ENCODE measurements around the gene KIF13A. TPM values are rescaled to one million over a fixed set of nuclear protein-coding genes. Genes with fewer than 3 reads are reported as not detected.
"Not testable (repeated sequence)": the region's sequence is repeated elsewhere in the genome, so short reads cannot be mapped to it uniquely, and the experiment has no call there.

The KIF13A gene
- polyA plus RNA-seq, 1 donor = 43.1 TPM

DNA sequence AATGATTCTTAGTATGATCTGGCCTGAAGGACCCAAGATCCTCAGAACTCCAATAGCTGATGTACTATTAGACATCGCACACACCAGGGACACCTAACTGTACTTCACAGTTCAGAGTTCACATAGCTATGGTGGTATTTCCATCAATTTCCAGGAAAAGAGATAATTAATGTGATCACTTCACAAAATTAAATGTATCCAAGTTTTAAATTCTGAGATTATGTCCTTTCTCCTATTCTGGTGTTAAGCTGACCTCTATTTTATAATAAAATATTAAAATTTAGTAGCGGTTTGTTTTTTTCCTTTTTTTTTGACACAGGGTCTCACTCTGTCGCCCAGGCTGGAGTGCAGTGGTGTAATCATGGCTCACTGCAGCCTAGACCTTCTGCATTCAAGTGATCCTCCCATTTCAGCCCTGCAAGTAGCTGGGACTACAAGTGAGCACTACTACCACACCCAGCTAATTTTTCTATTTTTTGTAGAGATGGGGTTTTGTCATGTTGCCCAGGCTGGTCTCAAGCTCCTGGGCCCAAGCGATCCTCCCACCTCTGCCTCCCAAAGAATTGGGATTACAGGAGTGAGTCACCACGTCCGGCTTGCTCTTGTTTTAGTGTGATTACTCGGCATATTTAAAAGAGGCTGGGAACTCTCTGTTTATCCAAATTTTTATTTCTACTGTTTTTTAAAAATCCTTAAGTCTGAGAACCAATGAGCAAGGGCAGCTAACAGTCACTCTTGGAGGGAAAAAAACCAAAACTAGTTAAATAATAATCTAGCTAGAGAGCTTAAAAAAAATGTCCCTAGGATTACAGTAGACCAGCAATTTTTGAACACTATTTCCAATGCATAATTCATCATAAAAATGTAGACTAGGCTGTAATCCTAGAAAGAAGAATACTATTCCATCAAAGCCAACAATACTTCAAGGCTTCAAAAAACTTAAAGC is 16.0 kb downstream of the KIF13A start:
- DNase-seq = no peak

DNA sequence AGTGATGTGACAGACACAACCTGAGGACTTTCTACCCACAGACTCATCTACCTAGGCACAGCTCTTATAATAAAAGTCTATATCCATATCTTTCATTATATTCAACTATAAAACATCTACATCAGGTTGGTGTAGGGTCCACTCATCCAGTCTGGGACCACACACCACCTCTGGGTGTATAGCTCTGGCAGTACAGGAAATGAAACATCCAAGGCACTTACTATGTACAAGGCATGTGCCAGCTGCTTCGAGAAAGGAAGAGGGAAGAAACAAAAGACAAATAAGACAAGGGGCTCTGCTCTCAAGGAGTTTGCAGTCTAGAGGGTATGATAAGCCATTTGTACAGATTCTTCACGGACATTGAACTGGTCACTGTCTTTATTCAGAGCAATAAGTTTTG is 18.6 kb downstream of the KIF13A start:
- DNase-seq = no peak

DNA sequence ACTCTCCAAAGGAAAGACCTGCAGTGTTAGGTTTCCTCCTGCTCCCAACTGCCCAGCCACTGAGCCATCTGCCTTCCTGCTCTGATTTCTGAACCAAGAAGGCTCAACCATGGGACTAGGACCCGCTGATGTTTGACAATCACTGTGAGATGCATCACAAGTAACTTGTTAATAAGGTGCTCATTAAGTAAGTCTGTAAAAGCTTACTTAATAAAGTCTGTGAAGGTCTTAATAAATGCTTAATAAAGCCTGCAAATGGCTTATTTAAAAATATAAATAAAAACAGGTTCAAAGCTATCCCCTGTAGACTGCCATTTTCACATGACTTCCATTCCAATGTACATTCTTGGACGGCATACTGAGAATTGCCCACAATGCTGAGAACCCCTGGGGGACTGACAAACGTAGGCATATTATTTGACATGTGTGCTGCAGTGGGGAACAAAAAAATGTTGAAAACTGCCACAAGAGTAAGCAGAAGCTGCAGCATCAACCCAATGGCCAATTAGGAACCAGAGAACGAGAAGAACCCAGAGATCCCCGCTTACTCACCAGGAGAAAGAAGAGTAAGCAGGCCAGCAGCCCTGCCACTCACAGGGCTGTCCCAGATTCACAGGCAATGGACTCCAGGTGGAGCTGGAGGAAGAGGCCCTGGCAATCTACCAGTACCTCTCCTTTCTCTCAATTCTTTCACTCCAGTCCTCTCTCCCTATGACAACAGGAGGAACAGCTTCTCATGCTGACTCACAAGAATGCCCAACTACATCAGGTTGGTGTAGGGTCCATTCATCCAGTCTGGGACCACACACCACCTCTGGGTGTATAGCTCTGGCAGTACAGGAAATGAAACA is 19.5 kb downstream of the KIF13A start:
- DNase-seq = no peak

DNA sequence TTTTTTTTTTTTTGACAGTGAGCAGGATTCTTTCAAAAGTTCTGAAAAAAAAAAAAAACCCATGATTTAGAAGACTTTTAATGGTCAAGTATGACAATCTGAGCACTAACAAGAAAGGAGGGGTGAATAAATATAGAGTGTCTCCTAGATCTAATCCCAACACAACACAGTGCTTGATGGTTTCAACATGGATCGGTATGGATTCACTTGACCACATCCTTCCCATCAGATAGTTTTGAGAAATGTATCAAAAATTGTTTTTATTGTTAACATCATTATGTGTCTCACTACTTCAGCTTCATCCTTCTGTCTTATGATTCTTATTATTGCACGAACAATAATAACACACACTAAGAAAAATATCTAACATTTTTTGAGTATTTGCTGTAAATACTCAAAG is 21.0 kb downstream of the KIF13A start:
- no peak for DNase-seq

DNA sequence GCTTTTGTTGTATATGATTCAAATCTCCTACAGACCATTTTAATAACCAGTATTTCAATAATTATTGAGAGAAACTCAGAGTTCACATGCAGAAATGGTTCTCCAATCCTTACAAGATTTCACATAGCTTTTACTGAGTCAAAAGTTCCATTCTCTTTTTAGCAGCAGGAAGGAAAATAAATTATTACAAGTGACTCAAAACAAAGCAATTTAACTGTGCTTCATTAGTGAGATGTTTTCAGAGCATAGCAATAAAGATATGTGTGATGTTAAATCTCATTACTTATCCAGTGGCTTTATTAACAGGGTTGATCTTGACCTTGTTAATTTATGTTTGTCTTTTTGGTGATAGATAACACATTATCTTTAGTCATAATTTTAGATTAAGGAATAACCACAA is 22.0 kb downstream of the KIF13A start:
- DNase-seq = no peak

DNA sequence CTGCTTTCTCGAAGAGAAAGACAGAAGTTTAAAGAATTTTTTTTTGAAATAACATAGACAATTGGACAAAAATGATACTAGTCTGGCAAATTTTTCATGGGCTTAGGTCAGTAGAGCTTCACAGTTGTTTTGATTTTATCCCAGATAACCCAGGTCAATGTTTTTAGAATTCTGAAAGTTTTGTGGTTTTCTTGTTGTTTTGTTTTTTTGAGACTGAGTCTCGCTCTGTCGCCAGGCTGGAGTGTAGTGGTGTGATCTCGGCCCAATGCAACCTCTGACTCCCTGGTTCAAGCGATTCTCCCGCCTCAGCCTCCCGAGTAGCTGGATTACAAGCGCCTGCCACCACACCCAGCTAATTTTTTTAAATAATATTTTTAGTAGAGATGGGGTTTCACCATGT is 22.8 kb downstream of the KIF13A start:
- no peak for DNase-seq

DNA sequence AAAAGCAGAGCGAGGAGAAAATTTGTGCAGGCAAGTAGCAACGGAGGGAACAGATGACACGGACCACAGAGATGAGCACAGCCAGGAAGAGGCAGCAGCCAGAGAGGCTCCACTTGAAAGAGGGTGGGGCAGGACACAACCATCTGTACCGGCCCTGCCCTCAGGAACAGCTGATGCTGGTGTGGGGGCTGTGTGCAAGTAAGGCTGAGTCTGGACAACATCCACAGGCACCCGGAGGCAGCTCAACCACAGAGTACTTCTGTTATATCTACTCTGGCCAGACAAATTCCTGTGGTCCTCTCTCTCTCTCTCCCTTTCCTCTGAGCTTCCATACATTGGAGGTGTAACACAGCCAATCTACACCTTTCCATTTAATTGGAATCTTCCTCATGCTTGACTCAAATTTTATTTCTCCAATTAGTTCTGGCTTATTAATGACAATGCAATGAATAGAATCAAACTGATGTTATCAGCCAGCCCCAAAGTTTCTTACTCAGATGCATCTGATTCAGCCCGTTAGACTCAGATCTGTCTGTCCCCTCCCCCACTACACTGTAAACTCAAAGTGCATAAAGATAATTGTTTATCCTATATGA is 24.9 kb downstream of the KIF13A start:
- DNase-seq = no peak

DNA sequence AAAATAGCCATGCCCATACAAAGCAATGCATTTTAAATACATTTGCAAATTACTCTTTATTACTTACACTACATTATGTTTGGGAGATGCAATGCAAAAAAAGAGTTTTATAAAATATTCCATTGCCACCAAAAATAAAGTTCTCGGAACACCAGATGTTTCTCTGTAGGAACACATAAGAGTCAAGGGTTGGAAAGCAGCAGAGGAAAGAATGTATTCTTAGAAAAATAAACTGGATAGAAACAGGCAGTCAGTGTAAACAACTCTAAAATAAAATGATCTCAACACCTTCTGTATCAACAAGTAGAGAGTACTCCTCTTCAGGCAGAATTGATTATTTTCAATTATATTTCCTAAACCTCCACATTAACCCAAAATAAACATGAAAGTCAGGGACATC is 28.1 kb downstream of the KIF13A start:
- DNase-seq = no peak

DNA sequence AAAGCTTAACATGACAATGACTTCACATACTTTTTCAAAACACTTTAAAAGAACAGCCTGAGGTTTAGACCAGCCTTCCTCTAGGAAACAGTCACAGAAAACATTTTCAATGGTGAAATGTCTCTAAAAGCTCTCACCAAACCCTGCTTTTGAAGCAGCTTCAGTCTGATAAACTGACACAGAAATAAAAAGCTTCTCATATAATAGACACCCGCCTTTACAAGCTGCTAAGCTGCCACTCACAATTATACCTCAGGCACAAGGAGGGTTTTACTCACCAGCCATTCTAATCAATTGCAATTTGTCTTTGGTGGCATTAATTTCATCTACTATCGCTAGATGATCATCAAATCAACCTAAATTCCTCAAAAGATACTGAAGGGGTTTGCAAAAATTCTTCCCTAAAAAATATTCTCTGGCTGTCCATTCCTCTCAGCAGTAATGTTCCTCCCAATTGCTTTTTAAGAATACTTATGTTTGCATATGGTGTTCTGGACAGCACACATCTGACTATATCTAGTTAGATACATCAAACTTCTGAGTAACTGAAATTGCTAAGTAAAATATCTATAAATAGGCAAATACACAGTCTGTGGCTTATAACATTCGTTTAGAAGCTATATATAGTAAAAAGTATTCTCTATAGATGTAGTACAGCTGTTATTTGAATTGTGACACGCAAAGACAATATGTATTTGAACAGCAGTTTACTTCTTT is 29.4 kb downstream of the KIF13A start:
- DNase-seq = no peak

DNA sequence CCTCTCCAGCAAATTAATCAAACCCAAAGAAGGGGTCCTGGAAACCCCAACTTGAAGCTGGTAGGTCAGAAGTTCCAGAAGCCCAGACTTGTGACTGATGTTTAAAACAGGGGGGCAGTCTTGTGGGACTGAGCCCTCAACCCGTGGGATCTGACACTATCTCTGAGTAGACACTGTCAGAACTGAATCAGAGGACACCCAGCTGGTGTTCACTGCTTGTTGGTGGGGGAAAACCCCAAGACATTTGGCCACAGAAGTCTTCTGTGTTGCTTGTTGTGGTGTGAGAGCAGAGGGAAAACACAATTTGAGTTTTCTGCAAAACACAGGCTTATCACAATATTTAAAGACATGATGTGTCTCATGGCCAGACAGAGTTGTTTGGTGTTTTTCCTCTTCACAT is 29.9 kb downstream of the KIF13A start:
- no peak for DNase-seq

DNA sequence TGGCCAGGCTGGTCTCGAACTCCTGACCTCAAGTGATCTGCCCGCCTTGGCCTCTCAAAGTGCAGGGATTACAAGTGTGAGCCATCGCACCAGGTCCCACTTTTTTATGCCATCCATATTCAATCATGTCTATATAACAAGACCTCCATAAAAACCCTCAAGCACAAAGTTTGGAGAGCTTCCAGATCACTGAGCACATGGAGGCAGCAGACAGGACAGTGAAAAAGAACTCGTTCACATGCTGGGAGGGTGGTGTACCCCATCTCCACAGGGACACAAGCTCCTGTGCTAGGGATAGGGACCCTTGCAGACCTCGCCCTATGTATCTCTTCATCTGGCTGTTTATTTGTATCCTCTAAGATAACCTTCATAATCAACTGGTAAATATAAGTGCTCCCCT is 30.3 kb downstream of the KIF13A start:
- no peak for DNase-seq

DNA sequence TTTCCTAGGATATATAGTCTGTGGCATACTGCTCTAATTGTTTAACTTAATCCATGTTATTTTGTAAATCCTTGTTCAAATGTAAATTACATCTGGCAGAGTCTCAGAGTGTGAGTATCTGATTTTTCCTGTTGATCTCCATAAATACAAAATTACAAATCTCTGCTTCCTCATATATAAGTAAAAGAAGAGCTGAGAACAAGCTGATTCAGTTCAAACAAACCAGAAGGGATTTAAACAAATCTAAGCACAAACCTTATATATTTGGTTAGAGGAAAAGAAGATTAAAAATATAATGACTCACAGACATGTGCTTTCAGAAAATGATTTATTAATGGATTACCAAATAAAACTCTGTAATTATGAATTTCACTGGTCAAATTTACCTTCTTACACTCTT is 37.3 kb downstream of the KIF13A start:
- DNase-seq = no peak

DNA sequence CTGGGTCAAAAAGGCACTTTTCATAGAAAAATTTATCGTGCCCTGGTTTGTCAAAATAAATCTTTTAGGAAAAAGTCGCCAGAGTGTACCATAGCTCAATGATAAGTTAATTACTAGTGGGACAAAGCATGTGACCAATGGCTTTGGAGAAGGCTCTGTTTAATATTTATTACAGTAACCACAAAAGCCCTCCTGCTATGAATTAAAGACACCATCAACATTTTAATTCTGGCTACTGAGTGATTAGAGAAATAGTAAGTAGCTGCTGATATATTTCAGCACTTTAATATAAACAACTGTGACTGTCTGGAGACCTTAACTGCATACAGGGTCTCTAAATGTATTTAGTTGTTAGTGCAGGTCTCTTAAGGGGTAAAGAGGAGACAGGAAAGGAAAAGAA is 38.3 kb downstream of the KIF13A start:
- no peak for DNase-seq

DNA sequence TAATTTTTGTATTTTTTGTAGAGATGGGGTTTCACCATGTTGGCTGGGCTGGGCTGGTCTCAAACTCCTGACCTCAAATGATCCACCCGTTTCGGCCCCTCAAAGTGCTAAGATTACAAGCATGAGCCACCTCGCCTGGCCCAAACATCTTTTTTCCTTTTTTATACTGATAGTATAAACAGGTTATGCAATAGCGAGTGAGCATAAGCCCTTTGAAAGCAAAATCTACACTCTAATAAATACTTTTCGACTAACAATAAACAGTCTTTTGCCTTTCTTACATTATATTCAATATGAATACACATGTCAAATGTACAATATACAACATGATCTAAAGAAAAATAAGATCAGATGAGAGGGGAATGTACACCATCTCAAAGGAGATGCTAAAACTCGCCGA is 38.7 kb downstream of the KIF13A start:
- no peak for DNase-seq

DNA sequence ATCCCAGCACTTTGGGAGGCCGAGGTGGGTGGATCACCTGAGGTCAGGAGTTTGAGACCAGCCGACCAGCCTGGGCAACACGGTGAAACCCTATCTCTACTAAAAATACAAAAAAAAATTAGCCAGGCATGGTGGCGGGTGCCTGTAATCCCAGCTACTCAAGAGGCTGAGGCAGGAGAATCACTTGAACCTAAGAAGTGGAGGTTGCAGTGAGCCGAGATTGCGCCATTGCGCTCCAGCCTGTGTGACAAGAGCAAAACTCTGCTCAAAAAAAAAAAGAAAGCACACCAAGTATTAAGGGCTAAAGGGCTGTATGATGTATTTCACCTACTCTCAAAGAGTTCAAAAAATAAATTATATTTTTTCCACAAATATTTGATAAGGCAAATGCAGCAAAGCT is 39.9 kb downstream of the KIF13A start:
- DNase-seq = not testable (repeated sequence)

DNA sequence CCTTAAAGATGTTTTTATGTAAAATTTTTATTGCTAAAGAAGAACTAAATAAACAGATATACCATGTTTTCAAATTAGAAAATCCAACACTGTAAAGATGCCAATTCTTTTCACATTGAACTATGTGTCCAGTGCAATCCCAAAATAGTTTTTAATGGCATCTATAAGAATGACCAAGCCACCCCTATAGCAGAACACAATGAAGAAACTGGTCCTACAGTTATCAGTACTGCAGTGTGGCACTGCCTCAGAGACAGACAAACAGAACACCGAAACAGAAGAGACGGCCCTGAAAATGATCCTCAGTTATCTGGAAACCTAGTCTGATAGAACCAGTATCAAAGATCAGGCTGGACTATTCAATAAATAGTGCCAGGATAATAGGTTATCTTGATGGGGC is 41.9 kb downstream of the KIF13A start:
- no peak for DNase-seq

DNA sequence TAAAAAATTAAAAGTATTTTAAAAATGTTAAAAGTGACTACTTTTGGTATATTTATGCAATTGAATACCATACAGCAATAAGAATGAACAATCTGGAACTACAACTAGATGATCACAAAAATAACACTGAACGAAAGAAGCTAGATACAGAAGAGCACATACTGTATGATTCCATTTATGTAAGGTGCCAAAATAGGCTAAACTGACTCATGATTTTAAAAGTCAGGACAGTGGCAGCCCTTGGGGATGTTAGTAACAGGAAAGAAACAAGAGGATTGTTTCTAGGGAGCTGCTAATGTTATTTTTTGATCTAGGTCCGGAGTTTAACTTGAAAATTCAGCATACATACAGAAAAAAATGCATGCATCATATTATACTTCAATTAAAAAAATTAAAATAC is 42.3 kb downstream of the KIF13A start:
- no peak for DNase-seq

DNA sequence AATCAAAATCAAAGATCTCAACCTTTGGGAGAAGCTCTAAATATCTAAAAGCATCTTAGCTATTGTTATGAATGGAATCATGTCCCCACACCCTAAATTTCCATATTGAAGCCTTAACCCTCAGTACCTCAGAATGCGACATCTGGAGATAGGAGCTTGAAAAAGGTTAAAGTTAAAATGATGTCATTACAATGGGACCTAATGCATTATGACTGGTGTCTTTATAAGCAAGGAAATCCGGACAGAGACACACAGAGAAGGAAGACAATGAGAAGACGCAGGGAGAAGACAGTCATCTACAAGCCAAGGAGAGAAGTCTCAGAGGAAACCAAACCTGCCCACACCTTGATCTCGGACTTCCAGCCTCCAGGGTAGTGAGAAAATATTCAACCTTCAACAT is 46.1 kb downstream of the KIF13A start:
- DNase-seq = no peak

DNA sequence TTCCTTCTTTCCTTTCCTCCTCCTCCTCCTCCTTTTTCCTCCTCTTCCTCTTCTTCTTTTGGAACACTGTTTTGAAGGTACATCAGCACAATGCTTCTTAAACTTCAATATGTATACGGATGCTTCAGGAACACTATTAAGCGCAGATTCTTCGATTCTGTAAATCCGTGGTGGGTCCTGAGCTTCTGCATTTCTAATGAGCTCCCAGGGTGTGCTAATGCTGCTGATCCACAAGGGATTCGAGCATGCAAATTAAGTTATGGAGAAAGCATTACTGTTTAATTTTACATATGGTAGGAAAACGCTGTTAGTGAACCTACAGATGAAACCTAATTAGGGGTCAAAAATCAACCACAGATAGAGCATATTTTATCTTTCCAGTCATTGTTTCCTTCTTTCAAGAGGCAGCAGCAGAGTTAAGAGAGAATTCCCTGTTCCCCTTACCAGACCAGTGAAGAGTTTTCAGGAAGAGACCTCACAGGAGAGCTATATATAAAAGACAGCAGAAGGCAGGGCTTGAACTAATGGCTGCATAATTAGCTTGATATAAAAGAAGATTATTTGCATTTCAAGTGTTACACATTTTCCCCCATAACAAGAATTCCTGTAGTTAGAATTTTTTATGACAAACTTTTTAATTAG is 47.2 kb downstream of the KIF13A start:
- no peak for DNase-seq

DNA sequence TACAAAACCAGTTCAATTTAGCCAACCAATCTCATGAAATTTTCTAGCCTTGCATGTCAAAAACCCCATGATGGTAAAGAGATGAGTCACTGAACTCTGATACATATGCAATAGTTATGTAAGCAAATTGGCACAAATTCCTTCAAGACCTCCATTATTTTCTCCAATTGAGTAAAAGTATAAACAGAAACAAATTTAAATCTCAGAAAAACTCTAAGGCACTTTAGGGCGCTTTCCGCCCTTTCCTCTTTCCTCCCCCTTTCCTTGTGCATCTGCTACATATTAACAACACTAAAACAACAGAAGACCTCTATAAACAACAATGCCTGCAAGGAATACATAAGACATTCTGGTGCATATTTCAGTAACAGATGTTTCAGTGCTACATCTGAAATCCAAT is 48.5 kb downstream of the KIF13A start:
- no peak for DNase-seq

All from left kidney (tissue), 2 donors.